Right renal pelvis (tissue), 4 donors: Measurements from ENCODE around the gene PER1. TPM values are rescaled to one million over a fixed set of nuclear protein-coding genes. Genes with fewer than 3 reads are reported as not detected.
"Not testable (repeated sequence)": the region's sequence is repeated elsewhere in the genome, so short reads cannot be mapped to it uniquely, and the experiment has no call there.

Experiments
- DNase-seq, 4 donors: peaks; one replicate each; pipeline ENCODE4 v3.0.0-alpha.2; 2013; ENCODE audit warnings: low read depth in 4 of 4, low spot score in 3 of 4, missing footprints in 1 of 4
- polyA plus RNA-seq, 4 donors: library from polyadenylated mRNA; unstranded; fragments of 120-200 nt; gene quantifications; one replicate each; pipeline ENCODE4 v1.2.1, GENCODE V29; 2013; ENCODE audit not compliant: insufficient read length in 4 of 4

PER1 gene
- polyA plus RNA-seq, 4 donors: 20.4 to 38.1 (median 25.5) TPM

GRCh38 chr17:8123695-8124349 is 28.4 kb downstream of the PER1 start, which contains the start of gene HES7:
Gene HES7, minus strand, starts transcription at chr17:8124106. Its CDS starts 22 bp downstream, at chr17:8124084.
- DNase-seq: no peak

DNA sequence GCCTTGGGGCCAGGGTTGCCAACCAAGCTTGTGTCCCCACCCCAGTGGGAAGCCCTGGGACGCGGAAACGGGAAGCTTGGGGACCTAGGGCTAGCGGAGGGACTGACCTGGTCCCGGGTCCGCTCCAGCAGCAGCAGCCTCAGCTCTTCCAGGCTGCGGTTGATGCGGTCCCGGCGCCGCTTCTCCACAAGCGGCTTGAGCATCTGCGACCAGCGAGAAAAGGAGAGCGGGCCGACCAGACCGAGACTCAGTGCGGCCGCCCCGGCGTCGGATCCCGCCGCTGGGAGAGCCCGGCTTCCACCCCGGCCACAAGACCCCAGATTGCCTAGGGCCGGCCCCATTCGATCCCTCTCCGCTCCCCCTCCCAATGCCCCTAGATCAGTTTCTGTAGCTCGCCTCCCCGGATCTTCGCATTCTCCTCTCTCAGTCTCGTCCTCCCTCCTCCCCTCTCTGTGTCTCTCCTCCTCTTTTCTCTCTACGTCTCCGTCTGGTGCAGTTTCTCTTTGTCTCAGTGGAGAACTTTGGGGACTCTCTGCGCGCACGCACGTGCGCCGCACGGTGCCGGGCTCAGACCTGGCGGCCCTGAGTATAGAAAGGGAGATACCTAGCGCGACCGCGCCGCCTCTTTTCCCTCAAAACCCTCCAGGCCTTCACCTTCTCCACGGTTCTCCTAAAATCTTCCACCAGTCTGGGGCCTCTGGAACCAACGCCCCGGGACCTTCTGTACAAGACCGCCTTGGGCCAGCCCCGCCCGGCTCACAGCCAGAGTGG is 29.1 kb downstream of the PER1 start:
- no peak for DNase-seq

GRCh38 chr17:8122422-8122923 is 29.7 kb downstream of the PER1 start:
- DNase-seq: no peak

DNA sequence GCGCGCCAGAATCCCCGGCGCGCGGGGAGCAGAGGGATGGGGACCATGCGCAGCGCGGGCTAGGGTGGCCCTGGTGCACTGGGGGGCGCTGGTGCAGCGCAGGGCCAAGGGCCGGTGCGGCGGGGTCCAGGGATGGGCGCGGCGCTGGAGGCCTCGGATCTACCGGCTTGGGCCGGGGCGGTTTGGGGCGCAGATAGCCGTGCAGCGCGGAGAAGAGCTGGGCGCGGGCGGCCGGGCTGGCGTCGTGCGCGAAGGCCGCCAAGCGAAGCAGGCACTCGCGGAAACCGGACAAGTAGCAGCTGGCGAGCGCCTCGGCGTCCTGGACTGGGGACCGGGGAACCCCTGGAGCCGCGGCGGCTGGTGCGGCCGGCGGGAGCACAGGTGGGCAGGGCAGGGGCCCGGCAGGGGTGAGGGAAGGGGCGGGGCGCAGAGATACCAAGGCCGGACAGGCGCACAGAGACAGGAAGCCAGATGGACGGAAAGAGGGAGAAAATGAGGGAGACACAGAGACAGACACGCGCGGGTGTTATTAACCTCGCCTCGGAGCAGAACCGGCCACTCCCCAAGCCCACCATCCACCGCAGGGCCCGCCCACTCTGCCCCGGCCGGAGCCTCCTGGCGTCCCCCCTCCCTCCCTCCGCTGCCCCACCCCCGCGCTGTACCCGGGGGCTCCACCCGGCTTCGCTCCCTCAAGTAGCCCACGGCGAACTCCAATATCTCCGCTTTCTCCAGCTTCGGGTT is 30.4 kb downstream of the PER1 start:
- DNase-seq: no peak

GRCh38 chr17:8121407-8121680 is 30.9 kb downstream of the PER1 start:
- DNase-seq: no peak

DNA sequence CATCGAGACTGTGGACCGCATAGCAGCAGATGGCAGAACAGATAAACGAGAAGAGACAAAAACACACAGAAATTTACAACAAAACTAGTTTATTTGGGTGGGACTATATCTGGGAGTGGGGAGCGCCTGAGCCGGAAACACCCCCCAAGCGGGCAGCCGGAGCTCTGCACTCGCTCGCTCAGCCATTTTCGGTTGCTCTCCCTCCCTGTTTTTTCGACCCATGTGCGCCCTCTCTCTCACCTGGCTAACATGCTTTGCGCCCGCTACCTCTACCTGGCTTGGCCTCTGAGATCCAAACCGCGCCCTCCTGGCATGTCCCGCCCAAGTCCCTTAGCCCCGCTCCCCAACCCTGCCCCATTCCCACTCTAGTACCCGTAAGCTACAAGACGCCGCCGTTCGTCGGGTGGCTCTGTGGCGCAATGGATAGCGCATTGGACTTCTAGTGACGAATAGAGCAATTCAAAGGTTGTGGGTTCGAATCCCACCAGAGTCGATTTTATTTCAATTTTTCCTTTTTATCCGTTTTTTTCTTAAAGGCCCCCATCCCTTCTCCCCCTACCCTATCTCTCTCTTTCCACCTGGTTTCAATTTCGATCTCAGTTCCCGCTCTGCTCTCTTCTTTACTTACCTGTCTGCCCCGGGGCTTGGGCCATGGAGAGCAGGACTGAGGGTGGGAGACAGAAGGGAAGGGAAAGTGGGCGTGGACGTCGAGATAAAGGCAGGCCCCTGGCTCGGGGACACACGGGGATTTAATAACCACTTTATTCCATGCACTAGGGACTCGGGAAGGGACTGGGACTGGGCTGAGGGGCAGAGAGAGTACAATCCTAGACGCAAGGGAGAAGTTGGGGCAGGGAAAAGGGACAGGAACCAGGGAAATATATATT is 31.4 kb downstream of the PER1 start:
- DNase-seq: no peak

DNA sequence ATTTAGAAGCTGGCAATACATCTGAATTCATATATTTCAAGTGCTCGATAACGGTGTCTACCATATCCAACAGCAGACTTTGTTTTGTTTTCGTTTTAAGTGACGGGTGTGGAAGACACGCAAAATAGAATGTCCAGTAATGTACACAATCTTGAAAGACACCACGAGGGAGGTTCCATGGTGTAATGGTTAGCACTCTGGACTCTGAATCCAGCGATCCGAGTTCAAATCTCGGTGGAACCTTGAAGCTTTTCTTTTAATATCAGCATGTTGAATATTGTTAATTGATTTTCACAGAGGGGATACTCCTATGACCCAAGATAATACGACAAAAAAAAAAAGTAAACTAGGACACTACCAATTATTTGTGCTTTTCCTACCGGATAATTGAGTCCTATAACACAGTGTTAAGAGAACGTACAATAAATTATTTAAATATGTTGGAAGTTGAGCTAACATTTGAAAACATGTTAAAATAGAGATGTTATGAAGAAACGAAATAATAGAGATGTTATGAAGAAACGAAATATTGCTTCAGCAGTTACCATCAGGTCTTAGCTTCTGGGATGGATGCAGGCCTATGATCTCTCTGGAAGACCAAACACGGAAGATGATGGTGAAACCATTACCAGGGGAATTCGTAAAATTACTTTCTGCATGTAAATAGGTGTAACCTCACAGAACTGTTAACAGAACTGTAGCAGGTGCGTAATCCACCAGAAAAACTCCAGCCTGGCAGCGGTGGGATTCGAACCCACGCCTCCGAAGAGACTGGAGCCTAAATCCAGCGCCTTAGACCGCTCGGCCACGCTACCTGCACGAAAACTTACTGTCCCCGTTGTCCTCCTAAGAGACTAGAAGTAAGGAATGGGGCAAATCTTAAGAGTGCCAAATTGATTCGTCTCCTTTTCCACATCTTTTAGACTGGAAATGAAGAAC is 32.4 kb downstream of the PER1 start:
- peak in 3 of 4 donors; percentile 92 to 93 (median 92) for DNase-seq

DNA sequence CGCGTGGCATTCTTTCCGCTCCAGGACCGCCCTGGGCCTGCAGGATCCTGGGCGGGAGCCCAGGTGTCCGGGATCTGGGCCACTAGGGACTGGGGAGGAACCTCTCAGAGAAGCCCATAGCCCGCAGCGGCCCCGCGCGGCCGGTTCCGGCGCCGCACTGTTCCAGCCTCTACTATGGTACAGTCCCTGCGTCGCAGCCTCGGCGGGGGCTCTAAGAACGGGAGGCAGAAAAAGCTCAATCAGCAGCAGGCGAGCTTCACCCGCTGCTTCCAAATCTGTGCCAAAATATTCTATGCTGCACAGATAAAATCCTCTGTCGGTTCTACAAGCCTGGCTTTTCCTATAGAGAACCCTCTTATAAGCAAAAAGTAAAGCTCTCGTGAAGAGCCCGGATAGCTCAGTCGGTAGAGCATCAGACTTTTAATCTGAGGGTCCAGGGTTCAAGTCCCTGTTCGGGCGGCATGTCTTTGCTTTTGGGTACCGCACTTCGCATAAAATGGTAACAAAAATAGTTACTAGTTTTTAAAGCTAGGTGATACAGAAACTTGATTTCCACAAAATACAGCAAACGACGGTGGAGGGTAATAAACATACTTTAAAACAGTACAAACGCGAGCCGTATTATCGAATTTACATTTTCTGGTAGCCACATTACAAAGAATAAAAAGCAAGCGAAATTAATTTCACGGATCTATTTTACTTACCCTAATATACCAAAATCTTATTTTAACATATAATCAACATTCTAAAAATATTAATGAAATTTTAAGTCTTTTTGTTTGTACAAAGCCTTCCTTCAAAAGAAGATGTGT is 33.2 kb downstream of the PER1 start:
- peak in 1 of 4 donors; percentile 75 for DNase-seq

DNA sequence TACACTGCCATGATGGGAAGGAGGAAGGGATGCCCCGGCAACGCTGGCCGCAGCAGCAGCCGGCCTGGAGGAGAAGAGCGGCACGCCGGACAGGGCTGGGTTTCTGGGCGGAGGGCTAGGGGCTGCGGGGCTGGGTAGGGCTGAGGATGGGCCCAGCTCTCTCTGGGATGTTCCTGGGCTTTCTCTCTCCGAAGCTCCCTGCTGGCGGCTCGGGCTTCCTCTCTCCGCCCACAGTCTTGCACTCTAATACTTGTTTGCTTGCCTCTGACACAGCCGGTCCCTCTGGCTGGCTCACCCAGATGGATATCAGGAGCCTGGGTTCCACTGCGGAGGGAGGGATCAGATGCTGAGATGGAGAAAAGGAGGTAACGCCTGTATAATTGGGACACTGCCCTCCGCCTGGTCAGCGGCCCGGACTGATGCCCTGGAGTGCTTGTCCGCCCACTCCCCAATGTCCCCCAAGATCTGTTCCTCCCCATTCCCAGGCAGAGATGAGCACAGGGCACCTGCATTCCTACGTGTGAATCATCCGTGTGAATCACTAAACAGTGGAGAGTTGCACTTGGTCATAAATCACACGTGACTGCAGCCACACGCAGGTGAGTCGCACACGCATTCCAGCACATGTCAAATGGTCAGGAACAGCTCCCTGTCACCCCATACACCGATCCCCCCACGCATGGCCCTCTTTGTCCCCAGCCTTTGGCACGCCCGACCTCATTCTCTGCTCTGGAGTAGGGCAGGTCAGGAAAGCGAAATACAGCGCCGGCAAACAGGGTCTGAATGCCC is 34.0 kb downstream of the PER1 start, which contains the start of gene ALOXE3:
TSS of gene ALOXE3 (minus strand) at position 535 of the 789 bp plus-strand sequence. CDS start at position 11, 524 bp downstream.
- no peak for DNase-seq

DNA sequence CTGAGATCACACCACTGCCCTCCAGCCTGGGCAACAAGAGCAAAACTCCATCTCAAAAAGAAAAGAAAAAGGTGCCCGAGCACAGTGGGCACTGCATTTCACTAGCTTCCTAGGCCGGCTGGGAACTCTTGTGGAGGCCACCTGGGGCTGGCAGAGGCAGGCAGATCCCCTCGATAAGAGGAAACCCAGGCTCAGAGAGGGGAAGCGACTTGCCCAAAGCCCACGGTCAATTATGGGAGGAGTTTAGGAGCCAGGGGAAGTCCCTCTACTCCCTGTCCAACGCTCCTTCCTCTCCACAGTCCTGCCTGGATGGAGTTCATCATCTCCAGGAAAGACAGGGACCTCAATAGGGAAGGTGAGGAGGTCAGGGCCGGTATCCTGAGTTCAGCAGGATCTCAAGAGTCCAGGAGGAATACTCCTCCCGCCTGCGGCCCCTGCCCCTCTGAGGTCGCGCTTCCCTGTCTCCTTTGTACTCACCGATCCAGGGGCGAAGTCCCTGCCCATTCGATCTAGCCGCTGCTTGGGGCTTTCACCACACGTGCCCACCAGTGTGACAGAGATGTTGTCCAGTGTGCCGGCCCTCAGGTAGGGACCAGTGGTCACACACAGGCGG is 34.7 kb downstream of the PER1 start:
- DNase-seq: no peak

DNA sequence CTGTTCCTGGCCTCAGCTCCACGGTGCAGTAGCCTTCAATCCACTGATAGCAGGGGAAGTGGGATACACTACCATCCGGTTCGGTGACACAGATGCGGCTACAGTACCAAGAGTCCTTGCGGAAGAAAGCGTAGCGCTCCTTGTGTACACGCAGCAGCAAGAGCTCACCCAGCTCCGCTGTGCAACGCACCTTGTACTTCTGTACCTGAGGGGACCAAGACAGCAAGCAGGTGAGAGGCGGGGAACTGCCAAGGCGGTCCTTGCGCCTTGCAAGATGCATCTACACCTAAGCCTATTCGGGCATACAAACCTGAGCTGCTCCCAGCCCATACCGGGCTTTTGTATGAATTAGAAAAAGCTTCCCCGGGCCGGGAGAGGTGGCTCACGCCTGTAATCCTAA is 35.4 kb downstream of the PER1 start:
- DNase-seq: no peak

DNA sequence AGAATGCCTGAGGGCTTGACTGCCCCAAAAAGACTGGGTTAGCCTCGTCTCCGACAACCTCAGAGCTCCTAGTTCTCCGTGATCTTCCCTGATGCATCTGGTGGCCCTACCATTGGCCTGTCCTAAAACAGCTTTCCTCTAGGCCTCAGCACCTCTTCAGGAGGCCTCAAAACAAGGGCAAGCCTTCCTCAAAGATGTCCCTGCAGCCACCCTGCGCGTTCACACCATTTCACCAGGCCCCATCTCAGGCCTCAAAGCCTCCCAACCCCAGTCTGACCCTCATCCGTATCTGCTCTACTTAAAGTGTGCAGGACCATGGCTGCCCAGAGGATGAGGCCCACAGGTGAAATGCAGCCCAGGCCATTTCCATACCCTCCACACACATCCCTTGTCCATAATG is 41.3 kb downstream of the PER1 start:
- DNase-seq: no peak

GRCh38 chr17:8110456-8110804 is 41.8 kb downstream of the PER1 start:
- no peak for DNase-seq

DNA sequence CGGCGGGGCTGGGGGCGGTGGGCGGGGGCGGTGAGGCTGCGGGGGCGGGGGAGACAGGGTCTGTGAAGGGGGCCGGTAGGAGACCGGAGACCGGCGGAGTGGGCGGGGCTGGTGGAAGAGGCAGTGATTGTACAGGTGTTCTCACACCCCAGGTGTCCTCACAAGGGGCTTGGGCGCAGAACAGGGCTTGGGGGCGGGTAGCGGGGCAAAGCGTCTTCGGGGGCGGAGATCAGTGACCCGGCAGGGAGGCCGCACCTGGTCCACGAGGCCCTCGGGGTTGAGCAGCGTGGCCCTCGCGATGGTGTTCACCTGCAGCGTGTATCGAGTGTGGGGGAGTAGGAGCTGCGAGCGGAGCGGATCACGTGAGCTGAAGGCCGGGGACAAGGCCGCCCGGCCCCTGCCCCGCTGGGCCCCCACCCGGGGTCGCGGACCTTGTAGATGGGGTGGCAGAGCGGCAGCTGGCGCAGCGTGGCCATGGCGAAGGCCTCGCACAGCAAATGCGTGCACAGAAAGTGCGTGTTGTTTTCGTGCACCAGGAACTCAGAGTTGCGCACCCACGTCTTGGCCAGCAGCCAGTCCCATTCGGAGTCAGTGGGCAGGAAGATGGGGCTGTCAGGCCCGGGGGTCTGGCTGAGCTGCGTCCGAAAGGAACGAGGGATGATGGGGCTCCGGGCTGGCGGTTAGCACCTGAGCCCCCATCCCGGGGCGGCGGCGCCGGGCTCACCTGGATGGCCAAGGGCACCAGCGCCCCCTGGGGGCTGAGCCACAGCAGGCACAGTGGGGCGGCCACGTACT is 42.3 kb downstream of the PER1 start:
- peak in 1 of 4 donors; percentile 35 for DNase-seq

DNA sequence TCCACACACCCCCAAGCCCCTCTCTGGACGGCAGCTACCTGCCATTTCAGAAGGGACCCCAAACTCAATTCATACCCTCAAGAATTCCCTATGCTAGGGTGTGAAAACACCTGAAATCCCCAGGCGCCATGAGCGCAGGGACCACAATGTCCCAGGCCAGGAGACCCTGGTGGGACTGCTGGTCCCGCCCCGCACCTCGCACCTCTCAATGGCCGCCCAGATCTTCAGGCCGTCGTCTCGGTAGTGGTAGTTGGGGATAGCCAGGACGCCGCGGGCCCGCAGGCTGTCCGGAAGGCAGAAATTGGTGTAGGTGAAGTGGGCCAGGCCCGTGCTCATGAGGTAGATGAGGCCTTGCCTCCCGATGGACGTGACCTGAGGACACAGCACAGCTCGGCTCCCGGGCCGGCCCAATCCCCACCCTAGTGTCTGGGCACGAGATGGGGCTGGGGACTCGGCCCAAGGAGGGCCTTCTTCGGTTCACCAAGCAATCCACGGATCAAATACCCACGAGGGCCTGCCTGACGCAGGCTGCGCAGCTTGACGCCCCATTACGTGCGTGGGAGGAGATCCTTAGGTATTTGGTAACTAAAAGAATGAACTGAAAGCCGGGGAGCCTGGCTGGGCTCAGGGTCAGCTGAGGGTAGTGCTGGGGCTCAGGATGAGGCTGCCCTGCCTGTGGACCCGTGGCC is 43.1 kb downstream of the PER1 start:
- DNase-seq: no peak

GRCh38 chr17:8106980-8107379 is 45.2 kb downstream of the PER1 start:
- not testable (repeated sequence) for DNase-seq
